Mesangial cell (primary cell): ENCODE results near the gene LCP2. TPM values are rescaled to one million over a fixed set of nuclear protein-coding genes. Genes with fewer than 3 reads are reported as not detected.

Experiments
- total RNA-seq: library from RNA; depleted of rRNA; stranded (reverse); fragments of >200 nt; gene quantifications from 2 replicates; pipeline ENCODE4 v1.2.3, GENCODE V29; 2015

Gene LCP2
- total RNA-seq, result not detected in 2 replicates

GRCh38 chr5:170297589-170298462 is at the start of gene LCP2:
LCP2 (minus strand) TSS chr5:170297777; CDS start chr5:170297611, 166 bp downstream.

GRCh38 chr5:170232786-170233185 is 64.8 kb downstream of the LCP2 start, which contains the start of gene C5orf58:
C5orf58 (plus strand) TSS chr5:170232985; CDS start chr5:170234977, 1,992 bp downstream.

Other genes starting within 250 kb of the LCP2 start
- not detected in 2 replicates for gene FOXI1, start 191.9 kb downstream of the LCP2 start, total RNA-seq
- not detected in 2 replicates for gene C5orf58, start 64.8 kb downstream of the LCP2 start, total RNA-seq
- not detected in 2 replicates for gene KCNMB1, start 91.6 kb upstream of the LCP2 start, total RNA-seq
- 0.81 and 11.2 TPM in 2 replicates for gene KCNIP1, start 206.2 kb upstream of the LCP2 start, total RNA-seq